Measurements from ENCODE around the gene URB1.
"Not testable (repeated sequence)": the region's sequence is repeated elsewhere in the genome, so short reads cannot be mapped to it uniquely, and the experiment has no call there.

DNA sequence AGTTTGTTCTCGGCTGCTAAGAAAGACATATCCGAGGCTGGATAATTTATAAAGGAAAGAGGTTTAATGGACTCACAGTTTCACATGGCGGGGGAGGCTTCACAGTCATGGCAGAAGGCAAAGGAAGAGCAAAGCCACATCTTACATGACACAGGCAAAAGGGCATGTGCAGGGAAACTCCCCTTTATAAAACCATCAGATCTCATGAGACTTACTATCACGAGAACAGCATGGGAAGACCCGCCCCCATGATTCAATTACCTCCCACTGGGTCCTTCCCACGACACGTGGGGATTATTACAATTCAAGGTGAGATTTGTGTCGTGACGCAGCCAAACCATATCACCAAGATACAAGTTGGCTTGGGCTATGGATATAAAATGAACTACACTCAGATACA lies 81.8 kb downstream of the URB1 start:
- TF ChIP-seq EZH2 (IDR thresholded peaks at IDR 0.05; ENCODE audit: low read length), result not testable (repeated sequence)
- TF ChIP-seq, protein P1, sequence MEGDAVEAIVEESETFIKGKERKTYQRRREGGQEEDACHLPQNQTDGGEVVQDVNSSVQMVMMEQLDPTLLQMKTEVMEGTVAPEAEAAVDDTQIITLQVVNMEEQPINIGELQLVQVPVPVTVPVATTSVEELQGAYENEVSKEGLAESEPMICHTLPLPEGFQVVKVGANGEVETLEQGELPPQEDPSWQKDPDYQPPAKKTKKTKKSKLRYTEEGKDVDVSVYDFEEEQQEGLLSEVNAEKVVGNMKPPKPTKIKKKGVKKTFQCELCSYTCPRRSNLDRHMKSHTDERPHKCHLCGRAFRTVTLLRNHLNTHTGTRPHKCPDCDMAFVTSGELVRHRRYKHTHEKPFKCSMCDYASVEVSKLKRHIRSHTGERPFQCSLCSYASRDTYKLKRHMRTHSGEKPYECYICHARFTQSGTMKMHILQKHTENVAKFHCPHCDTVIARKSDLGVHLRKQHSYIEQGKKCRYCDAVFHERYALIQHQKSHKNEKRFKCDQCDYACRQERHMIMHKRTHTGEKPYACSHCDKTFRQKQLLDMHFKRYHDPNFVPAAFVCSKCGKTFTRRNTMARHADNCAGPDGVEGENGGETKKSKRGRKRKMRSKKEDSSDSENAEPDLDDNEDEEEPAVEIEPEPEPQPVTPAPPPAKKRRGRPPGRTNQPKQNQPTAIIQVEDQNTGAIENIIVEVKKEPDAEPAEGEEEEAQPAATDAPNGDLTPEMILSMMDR (optimal IDR thresholded peaks at IDR 0.05 in 1 of 3, IDR thresholded peaks at IDR 0.05 in 1 of 3, conservative IDR thresholded peaks at IDR 0.05 in 1 of 3; ENCODE audit: extremely low read depth in 1 of 3, insufficient read depth in 2 of 3, low read length in 3 of 3), result not testable (repeated sequence)

Data from keratinocyte (primary cell).